LNCAP (cell line): ENCODE data around the gene STAT5A.

ENCODE experiments used
- TF ChIP-seq, protein P1 (sequence below): fragments of 450-650 bp; IDR thresholded peaks from 2 replicates; pipeline ENCODE4 v1.5.1; 2017; ENCODE audit warnings: mild to moderate bottlenecking

The STAT5A gene

DNA sequence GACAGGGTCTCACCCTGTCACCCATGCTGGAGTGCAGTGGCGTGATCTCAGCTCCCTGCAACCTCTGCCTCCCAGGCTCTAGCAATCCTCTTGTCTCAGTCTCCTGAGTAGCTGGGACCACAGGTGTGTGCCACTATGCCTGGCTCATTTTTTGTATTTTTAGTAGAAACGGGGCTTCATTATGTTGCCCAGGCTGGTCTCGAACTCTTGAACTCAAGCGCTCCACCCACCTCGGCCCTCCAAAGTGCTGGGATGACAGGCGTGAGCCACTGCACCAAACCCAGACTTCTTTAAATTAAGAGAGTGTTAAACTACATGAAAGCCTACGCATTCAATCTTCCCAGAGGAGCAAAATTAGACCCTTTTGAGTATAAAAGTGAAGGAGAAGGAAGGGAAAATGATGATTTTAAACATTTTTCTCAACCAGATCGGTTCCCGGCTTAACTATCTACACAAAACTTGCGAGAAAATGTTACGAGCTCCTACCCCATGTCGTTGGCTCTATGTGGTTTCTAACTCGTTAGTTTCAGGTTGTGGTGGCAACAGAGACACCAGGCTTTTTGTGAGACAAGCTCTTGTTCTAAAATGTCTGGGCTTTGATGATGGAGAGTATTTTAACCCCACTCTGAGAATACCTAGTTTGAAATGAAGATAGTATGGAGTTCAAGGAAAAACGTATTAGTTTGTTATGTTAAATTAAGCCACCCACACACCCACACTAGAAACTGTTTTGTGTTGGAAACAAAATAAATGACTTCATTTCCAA is 38.4 kb upstream of the STAT5A start:
- TF ChIP-seq, protein P1, sequence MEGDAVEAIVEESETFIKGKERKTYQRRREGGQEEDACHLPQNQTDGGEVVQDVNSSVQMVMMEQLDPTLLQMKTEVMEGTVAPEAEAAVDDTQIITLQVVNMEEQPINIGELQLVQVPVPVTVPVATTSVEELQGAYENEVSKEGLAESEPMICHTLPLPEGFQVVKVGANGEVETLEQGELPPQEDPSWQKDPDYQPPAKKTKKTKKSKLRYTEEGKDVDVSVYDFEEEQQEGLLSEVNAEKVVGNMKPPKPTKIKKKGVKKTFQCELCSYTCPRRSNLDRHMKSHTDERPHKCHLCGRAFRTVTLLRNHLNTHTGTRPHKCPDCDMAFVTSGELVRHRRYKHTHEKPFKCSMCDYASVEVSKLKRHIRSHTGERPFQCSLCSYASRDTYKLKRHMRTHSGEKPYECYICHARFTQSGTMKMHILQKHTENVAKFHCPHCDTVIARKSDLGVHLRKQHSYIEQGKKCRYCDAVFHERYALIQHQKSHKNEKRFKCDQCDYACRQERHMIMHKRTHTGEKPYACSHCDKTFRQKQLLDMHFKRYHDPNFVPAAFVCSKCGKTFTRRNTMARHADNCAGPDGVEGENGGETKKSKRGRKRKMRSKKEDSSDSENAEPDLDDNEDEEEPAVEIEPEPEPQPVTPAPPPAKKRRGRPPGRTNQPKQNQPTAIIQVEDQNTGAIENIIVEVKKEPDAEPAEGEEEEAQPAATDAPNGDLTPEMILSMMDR: no peak

DNA sequence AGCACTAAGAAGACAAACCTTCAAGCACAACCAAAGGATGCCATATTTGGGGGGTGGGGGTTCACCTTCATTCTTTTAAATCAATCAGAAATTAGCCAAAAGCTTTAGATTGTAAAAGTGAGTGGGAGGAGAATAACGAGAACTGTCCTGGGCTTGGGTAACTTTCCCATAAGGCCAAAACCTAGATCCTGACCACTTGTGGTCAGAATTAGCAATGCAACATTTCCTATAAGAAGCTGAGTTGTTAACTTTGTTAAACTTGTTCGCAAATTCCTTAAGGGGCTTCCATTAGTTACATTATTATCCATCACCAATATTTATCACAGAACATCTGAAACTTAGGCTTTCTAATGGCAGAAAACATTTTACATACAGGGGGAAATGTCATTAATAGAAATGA is 37.2 kb upstream of the STAT5A start:
- TF ChIP-seq, protein P1: peak; percentile 30; the same call in 1 of the 2 replicates

DNA sequence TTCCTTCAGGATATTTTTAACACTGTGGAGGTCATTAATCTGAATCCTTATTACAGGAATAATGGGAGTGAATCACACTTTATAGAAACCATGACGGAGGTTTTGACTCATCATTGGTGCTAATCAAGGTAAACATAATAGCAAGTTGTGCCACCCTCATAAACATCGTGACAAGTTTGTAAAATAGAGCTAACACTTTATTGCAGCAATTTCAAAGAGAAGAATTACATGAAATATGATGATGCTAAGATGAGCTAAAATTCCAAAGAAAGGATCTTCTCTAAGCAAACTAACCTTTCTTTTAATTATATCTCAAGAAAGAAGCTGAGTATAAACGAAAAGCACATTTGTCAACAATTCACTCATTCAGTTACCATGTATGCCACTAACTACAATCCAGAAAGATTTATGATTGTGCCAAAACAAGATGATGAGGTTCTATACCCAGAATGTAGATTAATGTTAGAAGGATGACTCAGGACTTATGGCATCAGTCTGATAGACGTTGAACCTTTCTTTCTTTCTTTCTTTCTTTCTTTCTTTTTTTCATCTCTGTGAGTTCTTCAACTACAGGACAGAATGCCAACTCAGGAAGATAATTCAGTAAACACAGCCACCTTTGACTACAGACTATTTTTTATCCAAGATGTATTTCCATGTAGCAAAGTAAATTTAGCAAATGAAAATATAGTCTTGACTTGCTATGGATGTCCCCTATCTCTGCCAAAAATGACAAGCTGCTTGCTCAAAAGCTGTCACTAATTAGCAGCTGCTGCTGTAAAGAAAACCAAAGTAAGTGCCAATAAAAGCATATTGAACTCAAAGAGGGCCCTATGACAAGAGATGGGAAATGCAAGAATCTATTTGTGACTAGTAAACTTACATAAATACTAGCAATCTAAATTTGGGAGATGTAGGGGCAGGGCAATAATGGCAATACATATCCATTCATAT is 35.4 kb upstream of the STAT5A start:
- TF ChIP-seq, protein P1: no peak

DNA sequence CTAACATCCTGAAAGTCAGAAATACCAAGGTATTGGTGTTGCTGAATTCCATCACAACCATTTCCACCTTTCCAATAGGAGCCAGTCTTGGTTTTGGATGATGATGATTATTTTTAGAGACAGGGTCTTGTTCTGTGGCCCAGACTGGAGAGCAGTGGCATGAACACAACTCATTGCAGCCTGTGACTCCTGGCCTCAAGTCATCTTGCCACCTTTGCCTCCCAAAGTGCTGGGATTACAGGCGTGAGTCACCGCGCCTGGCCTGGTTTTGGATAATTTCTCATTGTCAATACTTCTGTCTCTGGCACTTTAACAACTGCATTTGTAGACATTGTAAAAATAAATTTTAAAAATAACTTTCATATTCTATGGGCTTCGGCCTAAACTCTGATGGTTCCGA is 34.7 kb upstream of the STAT5A start:
- TF ChIP-seq, protein P1: no peak

DNA sequence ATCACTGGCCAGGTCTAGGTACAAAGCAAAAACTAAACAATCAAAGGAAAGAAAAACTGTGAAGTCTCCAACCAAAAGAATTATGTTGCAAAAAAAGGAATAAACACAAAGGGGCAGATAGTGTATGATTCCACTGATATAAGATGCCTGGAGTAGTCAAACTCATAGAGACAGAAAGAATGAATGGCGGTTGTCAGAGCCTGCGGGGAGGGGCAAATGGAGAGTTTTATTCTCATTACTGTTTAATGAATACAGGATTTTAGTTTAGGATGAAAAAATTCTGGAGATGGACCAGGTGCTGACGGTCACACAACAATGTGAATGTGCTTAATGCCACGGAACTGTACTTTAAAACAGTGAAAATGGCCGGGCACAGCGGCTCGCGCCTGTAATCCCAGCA is 32.9 kb upstream of the STAT5A start:
- TF ChIP-seq, protein P1: no peak

DNA sequence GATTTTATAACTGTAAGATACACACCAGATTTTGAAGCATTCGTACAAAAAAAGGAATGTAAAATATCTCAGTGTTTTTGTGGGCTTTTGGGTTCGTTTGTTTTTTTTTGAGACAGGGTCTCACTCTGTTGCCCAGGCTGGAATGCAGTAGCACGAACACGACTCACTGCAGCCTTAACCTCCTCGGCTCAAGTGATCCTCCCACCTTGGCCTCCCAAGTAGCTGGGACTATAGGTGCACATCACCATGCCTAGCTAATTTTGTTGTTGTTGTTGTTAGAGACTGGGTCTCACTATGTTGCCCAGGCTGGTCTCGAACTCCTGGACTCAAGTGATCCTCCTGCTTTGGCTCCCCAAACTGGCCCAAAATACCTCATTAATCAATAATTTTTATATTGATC is 28.0 kb upstream of the STAT5A start:
- TF ChIP-seq, protein P1: no peak

DNA sequence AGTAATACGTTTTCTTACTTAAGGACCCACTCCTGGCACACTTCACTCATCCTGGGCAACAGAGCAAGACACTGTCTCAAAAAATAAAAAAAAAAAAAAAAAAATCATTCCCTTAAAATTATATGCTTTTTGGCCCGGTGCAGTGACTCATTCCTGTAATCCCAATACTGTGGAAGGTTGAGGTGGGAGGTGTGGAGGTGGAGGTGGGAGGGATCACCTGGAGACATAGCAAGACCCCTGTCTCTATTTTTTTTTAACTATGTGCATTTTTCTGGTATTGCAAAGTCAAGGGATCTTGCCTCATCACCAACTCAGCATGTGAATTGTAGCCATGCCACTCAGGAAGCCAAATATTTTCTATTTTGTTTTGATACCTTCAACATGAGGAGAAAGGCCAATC is 21.8 kb upstream of the STAT5A start:
- TF ChIP-seq, protein P1: no peak
